HFFc6 (cell line): Measurements from ENCODE around the gene FRMD5. TPM values are rescaled to one million over a fixed set of nuclear protein-coding genes. Genes with fewer than 3 reads are reported as not detected.

ENCODE experiments used
- DNase-seq: peaks from one replicate; pipeline ENCODE4 v3.0.0-alpha.2; 2018
- H3K27ac Mint-ChIP-seq: 2 replicates; pipeline ENCODE4 v1.8.0; 2020; ENCODE audit warnings: mild to moderate bottlenecking, mixed read lengths
- H3K27me3 Mint-ChIP-seq: 2 replicates; pipeline ENCODE4 v1.8.0; 2021; ENCODE audit warnings: mild to moderate bottlenecking, moderate library complexity, mixed read lengths; ENCODE audit not compliant: insufficient read depth
- H3K36me3 Mint-ChIP-seq: 2 replicates; pipeline ENCODE4 v1.8.0; 2021; ENCODE audit warnings: low read depth, mixed read lengths
- H3K4me1 Mint-ChIP-seq: 2 replicates; pipeline ENCODE4 v1.8.0; 2020; ENCODE audit warnings: low read depth, mixed read lengths
- H3K4me3 Mint-ChIP-seq: 2 replicates; pipeline ENCODE4 v1.8.0; 2020; ENCODE audit warnings: mild to moderate bottlenecking, moderate library complexity, mixed read lengths
- H3K9me3 Mint-ChIP-seq: 2 replicates; pipeline ENCODE4 v1.8.0; 2020; ENCODE audit warnings: mild to moderate bottlenecking, mixed read lengths
- total RNA-seq, 6 experiments: library from RNA; stranded (reverse); fragmentation: NEBNext Ultra II Directional; extraction: Animal tissue kit (Norgen Biotek cat#: 25700); gene quantifications; 2 replicates in 1 of 6; 3 replicates in 5 of 6; pipeline ENCODE4 v1.2.3, GENCODE V29; 2021
- TF ChIP-seq, protein P1 (sequence below): fragments of 200-600 bp; sonication (generic); IDR thresholded peaks from 2 replicates; pipeline ENCODE4 v1.5.0; 2021; ENCODE audit warnings: antibody characterized with exemption, mild to moderate bottlenecking

Gene FRMD5
- total RNA-seq, 6 experiments from 2014 or later = 0.67 to 1.1 (median 0.94) TPM

DNA sequence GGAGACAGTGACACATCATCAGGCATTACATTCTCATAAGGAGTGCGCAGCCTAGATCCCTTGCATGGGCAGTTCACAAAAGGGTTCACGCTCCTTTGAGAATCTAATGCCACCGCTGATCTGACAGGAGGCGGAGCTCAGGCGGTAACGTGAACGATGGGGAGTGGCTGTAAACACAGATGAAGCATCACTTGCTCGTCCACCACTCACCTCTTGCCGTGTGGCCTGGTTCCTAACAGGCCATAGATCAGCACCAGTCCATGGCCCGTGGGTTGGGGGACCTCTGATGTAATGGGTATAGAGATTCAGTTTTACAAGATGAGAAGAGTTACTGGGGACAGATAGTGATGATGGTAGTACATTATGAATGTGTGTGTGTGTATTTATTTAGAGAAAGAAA lies 63.0 kb downstream of the FRMD5 start:
- Mint-ChIP-seq H3K27me3 (peaks cover 2% of the 10 kb centered on the region; the same call in 1 of the 2 replicates), H3K27ac (no peak overlapping the region), H3K4me3 (no peak overlapping the region), H3K36me3 (no peaks in the 10 kb centered on the region), H3K4me1 (peaks cover under 1% of the 10 kb centered on the region), H3K9me3 (no peaks in the 10 kb centered on the region)
- TF ChIP-seq, protein P1, sequence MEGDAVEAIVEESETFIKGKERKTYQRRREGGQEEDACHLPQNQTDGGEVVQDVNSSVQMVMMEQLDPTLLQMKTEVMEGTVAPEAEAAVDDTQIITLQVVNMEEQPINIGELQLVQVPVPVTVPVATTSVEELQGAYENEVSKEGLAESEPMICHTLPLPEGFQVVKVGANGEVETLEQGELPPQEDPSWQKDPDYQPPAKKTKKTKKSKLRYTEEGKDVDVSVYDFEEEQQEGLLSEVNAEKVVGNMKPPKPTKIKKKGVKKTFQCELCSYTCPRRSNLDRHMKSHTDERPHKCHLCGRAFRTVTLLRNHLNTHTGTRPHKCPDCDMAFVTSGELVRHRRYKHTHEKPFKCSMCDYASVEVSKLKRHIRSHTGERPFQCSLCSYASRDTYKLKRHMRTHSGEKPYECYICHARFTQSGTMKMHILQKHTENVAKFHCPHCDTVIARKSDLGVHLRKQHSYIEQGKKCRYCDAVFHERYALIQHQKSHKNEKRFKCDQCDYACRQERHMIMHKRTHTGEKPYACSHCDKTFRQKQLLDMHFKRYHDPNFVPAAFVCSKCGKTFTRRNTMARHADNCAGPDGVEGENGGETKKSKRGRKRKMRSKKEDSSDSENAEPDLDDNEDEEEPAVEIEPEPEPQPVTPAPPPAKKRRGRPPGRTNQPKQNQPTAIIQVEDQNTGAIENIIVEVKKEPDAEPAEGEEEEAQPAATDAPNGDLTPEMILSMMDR = no peak
- no peak for DNase-seq

DNA sequence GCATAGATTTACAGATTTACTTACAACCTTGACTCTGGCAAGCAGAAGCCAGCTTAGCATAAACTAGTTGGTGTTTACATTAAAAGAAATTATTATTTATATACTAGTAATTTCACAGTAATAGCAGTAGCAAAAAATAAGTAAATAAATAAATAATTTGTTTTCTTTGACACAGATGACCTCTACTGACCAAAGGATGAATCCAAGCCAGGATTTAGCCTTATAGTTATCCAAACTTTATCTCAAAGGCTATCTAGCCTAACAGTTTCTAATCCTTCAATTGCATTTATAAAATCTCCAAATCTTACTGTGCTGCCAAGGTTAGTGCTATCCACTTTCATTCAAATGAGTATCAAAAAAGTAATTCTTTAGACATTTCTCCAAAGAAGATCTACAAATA lies 64.3 kb downstream of the FRMD5 start:
- no peaks in the 10 kb centered on the region for H3K4me1 Mint-ChIP-seq
- H3K36me3 Mint-ChIP-seq = no peaks in the 10 kb centered on the region
- H3K27ac Mint-ChIP-seq = no peak overlapping the region
- peaks cover 2% of the 10 kb centered on the region; the same call in 1 of the 2 replicates for H3K27me3 Mint-ChIP-seq
- H3K4me3 Mint-ChIP-seq = no peak overlapping the region
- DNase-seq = no peak
- no peaks in the 10 kb centered on the region for H3K9me3 Mint-ChIP-seq
- TF ChIP-seq, protein P1 = peak; percentile 63

DNA sequence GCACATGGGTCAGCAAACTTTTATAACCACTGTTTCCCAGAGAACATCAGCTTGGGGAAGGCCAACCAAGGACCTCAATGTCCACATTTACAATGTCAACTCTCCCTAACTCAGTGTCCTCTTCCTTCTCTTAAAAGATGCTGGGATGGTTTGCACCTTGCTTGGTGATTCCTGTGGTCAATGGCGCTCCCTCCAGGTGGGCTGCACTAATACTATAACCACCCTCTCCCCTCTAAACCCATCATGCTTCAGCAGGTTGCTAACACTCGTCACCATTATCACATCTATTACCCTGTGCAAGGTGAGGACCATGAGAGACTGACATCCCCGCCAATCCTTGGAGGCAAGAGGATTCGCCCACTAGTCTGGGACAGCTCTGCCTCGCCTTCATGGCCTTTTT lies 65.2 kb downstream of the FRMD5 start:
- no peak overlapping the region for H3K4me3 Mint-ChIP-seq
- peaks cover 2% of the 10 kb centered on the region; the same call in 1 of the 2 replicates for H3K27me3 Mint-ChIP-seq
- DNase-seq = no peak
- no peak overlapping the region for H3K27ac Mint-ChIP-seq
- no peaks in the 10 kb centered on the region for H3K36me3 Mint-ChIP-seq
- TF ChIP-seq, protein P1 = no peak
- no peaks in the 10 kb centered on the region for H3K9me3 Mint-ChIP-seq
- no peaks in the 10 kb centered on the region for H3K4me1 Mint-ChIP-seq

DNA sequence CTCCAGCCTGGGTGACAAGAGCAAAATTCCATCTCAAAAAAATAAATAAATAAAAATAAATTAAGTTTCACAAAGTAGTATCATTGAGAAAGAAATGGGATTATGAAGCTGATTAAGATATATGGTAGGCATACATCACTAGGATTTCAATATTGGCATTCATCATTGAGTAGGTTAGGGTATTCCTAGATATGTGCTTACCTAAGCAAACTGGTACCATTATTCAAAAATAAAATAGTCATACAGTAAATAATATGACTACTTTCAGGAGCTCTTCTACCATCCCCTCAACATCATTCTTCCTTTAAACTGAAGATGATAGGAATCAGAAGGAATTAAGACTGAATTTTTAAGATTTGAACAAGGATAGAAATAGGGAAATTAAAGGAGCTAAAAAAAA lies 66.6 kb downstream of the FRMD5 start:
- peaks cover 2% of the 10 kb centered on the region; the same call in 1 of the 2 replicates for H3K27me3 Mint-ChIP-seq
- no peaks in the 10 kb centered on the region for H3K9me3 Mint-ChIP-seq
- DNase-seq = no peak
- no peaks in the 10 kb centered on the region for H3K4me1 Mint-ChIP-seq
- TF ChIP-seq, protein P1 = no peak
- no peaks in the 10 kb centered on the region for H3K36me3 Mint-ChIP-seq
- H3K4me3 Mint-ChIP-seq = no peak overlapping the region
- H3K27ac Mint-ChIP-seq = no peak overlapping the region

DNA sequence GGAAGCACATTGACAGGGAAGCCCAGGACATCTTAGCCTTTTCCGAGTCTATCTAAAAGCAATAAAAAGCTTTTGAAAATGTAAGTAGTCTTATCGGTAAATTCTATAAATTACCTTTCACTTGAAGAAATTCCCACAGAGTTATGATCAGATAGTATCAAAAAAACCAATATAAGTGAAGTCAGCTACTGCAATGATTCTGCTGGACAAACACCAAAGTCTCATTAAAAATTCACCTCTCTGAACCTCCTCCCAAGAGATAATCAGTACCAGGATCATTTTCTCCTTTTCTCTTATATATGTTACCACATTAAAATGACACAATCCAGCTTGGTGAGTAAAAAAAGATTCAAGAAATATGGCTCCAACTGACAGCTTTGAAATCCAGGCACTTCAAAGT lies 69.2 kb downstream of the FRMD5 start:
- Mint-ChIP-seq H3K36me3 (no peaks in the 10 kb centered on the region), H3K27ac (no peak overlapping the region), H3K4me3 (no peak overlapping the region), H3K9me3 (no peaks in the 10 kb centered on the region), H3K27me3 (peaks cover 2% of the 10 kb centered on the region; the same call in 1 of the 2 replicates), H3K4me1 (no peaks in the 10 kb centered on the region)
- TF ChIP-seq, protein P1 = no peak
- no peak for DNase-seq
